GM19351 (cell line): Measurements from ENCODE around the gene AGFG2.
"Not testable (repeated sequence)": the region's sequence is repeated elsewhere in the genome, so short reads cannot be mapped to it uniquely, and the experiment has no call there.

ENCODE experiments used
- ATAC-seq: cut with Tn5 transposase; IDR thresholded peaks from one replicate; pipeline ENCODE4 v1.9.1; 2021; ENCODE audit warnings: mild to moderate bottlenecking, moderate library complexity; ENCODE audit not compliant: unreplicated experiment

The AGFG2 gene

GRCh38 chr7:100519580-100519979, 19.4 kb upstream of the AGFG2 start:
- ATAC-seq = no peak

GRCh38 chr7:100520138-100520537, 18.9 kb upstream of the AGFG2 start:
- no peak for ATAC-seq

- ATAC-seq = no peak
Observed at GRCh38 chr7:100521076-100521475, 17.9 kb upstream of the AGFG2 start.

GRCh38 chr7:100521909-100522593, 17.0 kb upstream of the AGFG2 start:
- not testable (repeated sequence) for ATAC-seq

- not testable (repeated sequence) for ATAC-seq
Observed at GRCh38 chr7:100523192-100523591, 15.8 kb upstream of the AGFG2 start.

GRCh38 chr7:100528108-100528866, 10.7 kb upstream of the AGFG2 start:
- ATAC-seq = not testable (repeated sequence)

GRCh38 chr7:100532165-100533022, 6.6 kb upstream of the AGFG2 start:
- no peak for ATAC-seq

GRCh38 chr7:100535982-100536381, 3.0 kb upstream of the AGFG2 start:
- not testable (repeated sequence) for ATAC-seq

GRCh38 chr7:100536695-100537094, 2.3 kb upstream of the AGFG2 start:
- not testable (repeated sequence) for ATAC-seq

GRCh38 chr7:100538348-100538653, 702 bp upstream of the AGFG2 start:
- peak; percentile 4 for ATAC-seq

GRCh38 chr7:100539436-100540006, 518 bp downstream of the AGFG2 start:
- no peak for ATAC-seq

GRCh38 chr7:100540073-100540723, 1.2 kb downstream of the AGFG2 start:
- no peak for ATAC-seq

GRCh38 chr7:100541309-100541708, 2.3 kb downstream of the AGFG2 start:
- not testable (repeated sequence) for ATAC-seq

GRCh38 chr7:100543586-100543985, 4.6 kb downstream of the AGFG2 start:
- no peak for ATAC-seq

GRCh38 chr7:100544386-100544785, 5.4 kb downstream of the AGFG2 start:
- no peak for ATAC-seq

- no peak for ATAC-seq
Observed at GRCh38 chr7:100544967-100545359, 6.0 kb downstream of the AGFG2 start.

- ATAC-seq = peak; percentile 55
Observed at GRCh38 chr7:100545360-100546128, 6.5 kb downstream of the AGFG2 start.

GRCh38 chr7:100546129-100546925, 7.3 kb downstream of the AGFG2 start:
- peak; percentile 42 for ATAC-seq
